EL (cell line): ENCODE measurements around the gene TMEM121.

Experiments
- DNase-seq: peaks from one replicate; pipeline ENCODE4 v3.0.0-alpha.2; 2016

TMEM121 gene

DNA sequence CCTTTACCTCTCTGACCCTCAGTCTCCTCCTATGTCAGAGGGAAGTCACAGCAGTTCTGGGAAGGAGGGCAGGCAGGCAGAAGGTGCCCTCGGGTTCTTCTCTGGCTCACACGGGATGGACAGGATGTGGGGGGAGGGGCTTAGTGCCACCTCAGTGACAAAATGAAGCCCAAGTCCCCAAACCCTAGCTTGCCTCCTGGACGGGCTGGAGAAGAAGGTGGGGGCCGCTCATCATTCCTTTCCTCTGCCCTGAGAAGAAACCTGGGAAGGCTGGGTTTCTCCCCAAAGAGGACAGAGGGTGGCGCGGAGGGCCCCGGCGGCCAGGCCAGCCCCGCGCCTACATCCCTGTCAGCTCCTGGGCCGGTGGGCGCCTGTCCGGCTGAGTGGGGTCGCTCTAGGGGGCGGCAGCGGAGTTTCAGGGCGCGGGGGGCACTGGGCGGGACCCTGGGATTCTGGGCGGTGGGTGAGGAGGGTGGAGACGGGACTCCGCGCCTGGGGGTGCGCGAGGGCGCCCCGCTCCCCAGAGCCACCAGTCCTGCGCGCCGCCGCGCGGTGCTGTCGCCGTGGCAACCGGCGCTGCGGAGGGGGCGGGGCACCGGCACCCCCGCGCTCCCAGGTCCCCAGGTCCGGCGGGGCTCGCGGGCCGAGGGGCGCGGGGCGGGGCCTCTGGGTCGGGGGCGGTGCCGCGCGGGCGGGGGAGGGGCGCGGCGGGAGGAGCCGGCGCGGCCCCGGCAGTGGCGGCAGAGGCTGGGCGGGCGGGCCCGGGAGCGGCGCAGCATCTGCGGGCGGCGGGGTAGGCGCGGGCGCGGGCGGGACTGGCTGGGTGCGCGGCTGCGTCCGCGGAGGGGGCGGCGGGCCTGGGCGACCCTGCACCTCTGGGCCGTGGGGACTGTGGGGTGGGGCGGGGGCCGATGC lies at the start of gene TMEM121:
Gene TMEM121 (plus strand): TSS at position 723 of the 915 bp plus-strand sequence. CDS start 2,252 bp downstream, outside the sequence.
- DNase-seq = no peak

DNA sequence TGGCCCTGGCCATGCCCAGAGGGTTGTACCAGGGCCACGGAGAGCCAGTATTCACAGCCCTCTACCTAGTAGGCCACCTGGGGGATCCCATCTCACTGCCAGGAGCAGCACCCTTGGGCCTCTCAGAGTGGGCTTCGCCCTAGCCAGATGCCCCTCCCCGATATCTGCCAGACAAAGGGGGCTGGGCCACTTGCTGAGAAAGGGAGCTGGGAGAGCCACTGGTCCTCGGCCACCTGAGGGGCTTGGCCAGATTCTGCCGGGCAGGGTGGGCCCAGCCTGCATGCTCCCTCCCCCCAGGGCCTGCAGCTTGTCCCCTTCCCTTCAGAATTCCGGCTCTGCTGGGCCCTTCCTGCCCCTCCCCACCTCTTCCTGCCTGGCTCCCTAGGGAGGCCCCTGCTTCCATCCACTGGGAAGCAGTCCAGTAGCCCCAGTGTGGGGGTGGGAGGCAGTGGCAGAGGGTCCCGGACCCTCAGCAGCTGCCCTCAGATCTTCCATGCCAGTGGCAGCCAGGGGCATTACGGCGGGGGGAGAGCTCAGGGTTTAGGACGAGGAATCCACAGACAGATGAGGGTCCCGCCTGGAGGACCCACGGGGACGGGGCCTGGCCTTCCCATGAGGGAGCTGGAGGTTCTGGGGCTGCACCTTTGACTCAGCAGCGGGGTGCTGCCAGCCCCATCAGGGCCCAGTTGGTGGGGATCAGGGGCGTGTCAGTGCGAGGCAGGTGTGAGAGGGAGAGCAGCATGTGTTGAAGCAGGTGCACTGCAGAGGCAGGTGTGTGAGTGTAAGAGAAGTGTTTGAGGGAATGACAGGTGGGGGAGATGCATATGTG lies 49.3 kb upstream of the TMEM121 start:
- no peak for DNase-seq

GRCh38 chr14:105477660-105478397 lies 48.6 kb upstream of the TMEM121 start:
- no peak for DNase-seq

DNA sequence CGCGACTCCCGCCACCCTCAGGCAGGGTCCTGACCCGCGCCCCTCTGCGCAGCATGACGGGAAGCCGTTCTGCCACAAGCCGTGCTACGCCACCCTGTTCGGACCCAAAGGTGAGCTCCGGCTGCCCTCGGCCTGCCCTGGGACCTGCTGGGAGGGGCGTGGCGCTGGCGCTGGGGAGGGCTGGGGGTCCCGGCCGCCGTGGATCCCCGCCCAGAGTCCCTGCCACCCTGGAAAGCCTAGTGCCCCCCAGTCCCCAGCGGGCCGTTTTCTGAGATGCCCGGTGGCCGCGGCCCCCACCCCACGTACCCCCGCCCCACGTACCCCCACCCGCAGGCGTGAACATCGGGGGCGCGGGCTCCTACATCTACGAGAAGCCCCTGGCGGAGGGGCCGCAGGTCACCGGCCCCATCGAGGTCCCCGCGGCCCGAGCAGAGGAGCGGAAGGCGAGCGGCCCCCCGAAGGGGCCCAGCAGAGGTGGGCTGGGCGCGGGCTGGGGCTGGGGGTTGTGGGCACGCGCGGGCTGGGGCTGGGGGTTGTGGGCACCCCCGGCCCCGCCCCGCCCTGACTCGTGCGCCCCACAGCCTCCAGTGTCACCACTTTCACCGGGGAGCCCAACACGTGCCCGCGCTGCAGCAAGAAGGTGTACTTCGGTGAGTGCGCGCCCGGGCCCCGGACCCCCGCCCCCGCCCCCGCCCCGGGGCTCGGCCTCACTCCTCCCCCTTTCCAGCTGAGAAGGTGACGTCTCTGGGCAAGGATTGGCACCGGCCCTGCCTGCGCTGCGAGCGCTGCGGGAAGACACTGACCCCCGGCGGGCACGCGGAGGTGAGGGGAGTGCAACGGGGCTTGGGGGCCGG lies 47.8 kb upstream of the TMEM121 start:
- no peak for DNase-seq

DNA sequence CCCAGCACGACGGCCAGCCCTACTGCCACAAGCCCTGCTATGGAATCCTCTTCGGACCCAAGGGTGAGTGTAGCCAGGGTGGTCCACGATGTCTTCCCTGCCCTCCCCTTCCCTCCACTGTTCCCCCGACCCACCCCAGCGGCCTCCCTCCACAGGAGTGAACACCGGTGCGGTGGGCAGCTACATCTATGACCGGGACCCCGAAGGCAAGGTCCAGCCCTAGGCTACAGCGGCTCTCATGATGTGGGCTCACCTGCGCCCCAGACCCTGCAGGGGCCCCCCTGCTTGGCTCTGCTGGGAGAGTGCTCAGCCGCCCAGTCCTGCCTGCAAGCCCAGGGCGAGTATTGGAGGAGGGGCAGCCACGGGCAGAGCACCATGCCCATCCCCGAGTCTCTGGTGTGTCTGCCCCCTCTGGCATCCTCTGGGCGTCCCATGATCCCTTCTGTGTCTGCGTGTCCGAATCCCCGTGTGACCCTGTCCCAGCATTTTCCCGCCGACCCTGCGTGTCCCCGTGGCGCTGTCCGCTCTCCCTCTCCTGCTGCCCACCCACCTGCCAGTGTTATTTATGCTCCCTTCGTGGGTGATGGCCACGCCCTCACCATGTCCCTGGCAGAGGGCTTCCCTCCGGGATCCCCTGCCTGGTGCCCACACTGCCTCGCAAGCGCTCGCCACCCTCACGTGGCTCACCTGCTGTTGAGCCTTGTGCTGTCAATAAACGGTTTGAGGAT lies 46.8 kb upstream of the TMEM121 start:
- DNase-seq = no peak

- DNase-seq = no peak
These were observed 46.1 kb upstream of the TMEM121 start for GRCh38 chr14:105480199-105480746.

DNA sequence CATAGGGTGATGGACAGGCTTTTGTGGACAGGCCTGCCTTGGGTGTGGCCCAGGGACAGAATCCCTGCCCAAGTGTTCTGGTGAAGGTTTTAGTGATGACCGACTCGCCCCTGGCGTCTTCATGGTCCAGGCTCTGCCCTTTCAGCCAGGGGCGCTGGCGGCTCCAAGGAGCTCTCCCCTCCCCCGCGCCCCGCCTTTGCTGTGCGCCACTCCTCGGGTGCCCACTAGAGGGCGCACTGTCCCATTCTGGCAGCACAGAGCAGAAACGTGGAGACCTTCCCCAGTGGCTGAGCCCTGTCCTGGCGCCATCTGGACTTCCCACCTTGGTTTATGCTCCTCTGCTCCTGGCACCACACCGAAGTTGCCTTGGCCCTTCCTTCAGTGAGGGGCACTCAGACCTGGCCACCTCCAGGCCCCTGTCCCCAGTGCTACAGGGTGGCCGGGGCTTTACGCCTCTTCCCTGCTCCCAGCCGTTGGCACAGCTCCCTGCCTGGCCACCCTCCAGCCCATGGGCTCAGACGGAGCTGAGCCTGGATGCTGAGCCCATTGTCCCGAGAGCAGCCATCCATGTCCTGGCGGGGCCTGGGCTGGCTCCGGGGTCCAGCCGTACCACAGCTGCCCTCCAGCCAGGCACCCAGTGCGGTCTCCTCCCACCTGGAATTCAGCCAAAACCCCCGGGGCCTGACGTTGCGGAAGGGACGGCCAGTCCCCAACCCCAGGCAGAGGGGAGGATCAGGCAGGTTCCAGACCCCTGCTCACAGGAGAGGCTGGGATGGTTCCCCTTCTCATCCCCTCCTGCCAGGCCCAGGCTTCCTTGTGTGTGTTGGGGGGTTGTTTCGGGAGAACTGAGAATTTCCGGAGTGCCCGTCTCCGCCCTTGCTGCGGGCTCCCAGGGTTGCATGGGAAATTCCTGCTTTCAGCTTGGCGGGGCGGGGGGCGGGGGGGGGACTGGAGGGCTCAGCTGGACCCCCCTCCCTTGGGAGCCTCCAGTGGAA lies 45.3 kb upstream of the TMEM121 start:
- DNase-seq = peak; percentile 82

DNA sequence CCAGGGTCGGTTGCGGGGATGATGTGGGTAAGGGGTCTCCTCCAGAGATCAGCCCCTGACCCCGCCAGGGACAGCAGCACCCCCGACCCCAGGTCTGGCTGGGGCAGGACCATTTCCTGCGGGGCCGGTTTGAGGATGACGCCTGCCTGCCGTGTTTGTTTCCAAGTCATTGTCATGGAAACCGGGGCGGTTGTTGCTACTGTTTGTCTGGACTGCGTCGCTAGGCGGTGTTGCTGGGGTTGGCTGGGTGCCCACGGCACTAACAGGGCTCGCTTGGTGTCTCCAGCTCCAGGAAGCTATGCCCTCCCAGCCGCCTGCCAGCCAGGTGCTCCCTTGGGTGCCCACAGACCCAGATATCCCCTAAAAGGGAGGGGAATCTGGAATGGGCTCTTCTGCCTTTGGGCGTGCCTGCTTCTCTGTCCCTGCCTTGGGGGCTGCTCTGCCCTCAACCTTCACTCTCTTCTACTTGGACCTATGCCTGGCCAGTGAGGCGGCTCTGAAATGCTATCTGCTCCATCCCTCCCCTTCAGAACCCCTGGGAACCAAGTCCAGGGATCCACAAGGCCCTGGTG lies 44.4 kb upstream of the TMEM121 start:
- DNase-seq = peak; percentile 96

DNA sequence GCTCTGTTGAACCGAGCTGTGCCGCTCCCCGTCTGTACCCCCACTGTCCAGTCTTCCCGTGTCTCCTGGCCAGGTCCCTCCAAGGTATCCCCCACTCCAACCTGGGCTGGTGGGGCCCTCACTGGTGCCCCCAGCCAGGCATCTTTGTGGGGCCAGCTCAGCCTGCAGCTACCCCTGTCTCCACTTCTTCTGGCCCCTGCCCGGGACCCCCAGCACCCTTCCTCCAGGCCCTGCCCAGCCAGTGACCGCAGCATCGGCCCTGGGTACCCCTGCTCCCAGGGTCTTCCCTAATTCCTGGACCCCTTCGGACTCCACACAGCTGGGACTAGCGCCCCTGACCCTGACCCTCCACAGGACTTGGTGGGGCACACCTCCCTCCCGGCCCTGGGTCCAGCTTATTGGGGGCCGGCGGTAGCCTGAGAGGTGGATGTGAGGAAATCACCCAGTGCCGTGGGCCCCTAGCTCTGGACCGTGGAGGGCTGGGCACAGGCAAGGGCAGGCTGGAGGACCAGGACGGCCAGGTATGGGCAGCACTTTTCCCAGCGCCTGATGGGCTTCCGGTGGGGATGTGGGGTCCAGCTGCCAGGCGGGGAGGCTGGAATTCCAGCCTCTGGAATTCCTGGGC lies 43.8 kb upstream of the TMEM121 start:
- DNase-seq = no peak

- no peak for DNase-seq
These were observed 42.9 kb upstream of the TMEM121 start for GRCh38 chr14:105483300-105484068.

GRCh38 chr14:105484069-105484996 lies 42.0 kb upstream of the TMEM121 start:
- DNase-seq = no peak

DNA sequence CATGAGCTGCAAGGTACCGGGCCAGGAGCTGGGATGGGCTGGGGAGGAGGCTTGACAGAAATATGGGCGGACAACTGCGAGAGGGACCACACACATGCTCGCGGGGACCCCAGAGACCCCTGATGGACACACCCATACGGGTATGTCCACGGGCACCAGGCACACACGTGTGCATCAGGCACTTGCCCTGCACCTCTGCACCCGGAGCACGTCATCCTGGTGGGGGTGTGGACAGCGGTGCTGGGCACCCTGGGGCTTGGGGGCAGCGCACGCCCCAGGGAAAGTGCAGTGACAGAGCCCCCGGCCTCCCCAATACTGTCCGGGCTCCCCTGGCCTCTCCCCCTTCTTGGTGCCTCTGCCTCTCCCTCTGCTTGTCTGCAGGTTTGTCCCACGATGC lies 41.4 kb upstream of the TMEM121 start:
- DNase-seq = no peak

DNA sequence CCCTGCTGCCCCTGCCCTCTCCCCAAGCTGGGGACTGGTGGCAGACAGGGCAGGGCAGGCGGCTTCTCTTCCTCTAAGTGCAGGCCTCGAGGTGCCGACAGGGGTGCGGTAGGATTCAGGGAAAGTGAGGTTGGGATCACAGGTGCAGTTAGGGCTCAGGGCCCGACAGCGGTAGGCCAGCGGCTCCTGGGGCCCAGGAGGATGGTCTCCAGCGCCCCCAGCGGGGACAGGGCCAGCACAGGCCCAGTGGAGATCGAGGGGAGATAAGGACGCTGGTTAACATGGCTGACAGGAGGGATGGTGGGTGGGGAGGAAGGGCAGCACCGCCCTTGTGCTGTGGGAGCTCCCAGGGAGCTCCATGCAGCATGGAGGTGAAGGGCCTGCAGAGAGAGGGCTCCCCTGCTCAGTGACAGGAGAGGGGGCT lies 40.6 kb upstream of the TMEM121 start:
- no peak for DNase-seq

- DNase-seq = no peak
These were observed 40.0 kb upstream of the TMEM121 start, which contains the start of gene CRIP1 for GRCh38 chr14:105486163-105486973. TSS of gene CRIP1 (plus strand) at chr14:105486886. CDS start at chr14:105487260, 374 bp downstream.

GRCh38 chr14:105486974-105487448 lies 39.4 kb upstream of the TMEM121 start:
- no peak for DNase-seq
